ENCODE results near the gene MSANTD1.

The MSANTD1 gene

DNA sequence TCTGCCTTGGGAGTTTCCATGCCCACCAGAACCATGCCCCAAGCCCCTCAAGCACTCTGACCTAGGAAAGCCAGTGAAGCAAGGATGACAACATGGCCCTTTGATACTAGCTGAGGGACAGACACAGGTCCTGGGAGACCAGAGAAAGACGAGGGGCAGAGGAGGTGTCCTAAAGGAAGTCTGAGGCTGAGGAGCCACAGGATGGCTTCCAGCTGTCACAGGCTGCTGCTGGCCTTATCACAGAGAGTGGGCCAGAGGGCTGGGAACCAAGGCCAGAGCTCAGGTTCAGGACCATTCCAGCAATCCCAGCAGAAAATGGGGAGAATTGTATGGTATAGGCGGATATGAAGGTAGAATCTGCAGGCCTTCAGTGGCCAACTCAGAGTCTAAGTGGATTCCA is 31.7 kb upstream of the MSANTD1 start:
- DNase-seq = no peak

DNA sequence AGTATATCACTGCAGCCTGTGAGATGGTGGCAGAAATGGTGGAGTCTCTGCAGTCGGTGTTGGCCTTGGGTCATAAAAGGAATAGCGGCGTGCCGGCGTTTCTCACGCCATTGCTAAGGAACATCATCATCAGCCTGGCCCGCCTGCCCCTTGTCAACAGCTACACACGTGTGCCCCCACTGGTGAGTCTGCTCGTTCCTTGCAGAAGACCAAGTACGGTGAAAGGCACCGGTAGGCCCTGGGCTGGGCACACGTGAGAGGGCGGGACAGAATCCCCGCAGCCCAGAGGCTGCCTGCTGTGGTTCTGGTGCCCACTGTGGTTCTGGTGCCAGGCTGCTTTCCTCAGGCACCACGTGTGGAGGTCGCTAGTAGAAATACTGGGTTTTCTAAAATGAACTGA is 31.2 kb upstream of the MSANTD1 start:
- no peak for DNase-seq

DNA sequence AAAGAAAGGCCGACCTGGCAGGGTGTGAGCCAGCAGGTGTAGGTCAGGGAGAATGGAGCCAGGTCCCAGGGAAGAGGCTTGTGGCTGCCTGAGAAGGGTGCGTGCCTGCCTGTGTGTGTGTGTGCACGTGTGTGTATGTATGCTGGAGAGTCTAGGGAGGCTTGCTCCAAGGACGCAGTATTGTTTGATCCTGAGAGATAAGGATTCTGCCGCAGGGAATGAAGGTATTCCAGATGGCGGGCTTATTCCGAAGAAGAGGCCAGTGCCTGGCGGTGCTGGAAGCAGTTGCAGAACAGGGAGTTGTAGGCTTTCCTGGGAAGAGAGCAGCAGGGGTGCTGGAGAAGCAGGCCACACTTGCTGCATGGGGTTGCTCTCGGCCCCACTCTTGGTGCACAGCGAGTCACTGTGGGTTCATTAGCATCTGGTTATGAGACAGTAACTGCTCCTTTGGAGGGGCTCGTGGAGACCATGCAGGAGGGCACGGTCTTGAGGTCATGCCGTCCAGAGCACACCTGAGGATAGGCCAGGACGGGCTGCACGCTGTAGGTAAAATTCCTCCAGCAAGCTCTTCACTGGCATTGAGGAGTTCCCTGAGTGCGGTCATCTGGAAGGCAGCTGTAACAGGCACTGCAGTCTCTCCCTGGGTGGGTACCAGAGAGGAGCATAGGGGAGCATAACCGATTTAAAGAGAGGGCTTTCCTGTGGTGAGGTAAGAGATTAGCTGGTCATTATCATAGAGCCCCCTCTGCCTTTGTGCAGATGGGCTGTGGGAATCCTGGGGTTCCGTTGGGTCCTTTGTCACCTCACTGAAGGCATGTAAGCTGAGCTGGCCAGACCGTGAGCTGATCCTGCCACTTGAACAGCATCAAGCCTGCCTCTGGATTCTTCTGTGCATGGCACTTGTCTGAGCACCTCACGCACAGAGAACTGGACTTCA is 29.9 kb upstream of the MSANTD1 start:
- no peak for DNase-seq

DNA sequence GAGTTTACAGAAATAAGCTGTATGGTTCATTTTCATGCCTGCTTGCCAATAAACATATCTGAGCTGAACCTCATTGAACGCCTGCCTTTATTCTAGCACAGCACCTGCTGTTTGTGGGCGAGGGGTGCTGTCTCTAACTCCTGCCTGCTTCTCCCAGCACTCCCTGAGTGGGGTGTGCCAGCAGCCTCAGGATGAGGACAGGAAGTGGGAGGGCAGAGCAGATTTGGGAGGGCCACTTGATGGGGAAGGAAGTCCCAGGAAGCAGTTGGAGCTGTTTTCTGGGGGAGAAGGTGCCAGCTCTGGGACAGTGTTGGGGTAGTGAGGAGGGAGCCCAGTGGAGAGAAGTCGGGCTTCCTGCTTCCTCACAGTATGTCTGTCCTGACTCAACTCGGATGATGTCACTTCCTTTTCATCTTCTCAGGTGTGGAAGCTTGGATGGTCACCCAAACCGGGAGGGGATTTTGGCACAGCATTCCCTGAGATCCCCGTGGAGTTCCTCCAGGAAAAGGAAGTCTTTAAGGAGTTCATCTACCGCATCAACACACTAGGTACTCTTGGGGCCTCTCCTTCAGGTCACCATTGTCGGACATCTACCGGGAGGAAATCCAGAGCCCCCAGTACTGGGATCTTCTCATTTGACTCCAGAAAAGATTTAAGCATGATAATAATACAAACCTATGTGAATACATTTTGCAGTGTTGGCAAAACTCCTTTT is 29.0 kb upstream of the MSANTD1 start:
- DNase-seq = no peak

DNA sequence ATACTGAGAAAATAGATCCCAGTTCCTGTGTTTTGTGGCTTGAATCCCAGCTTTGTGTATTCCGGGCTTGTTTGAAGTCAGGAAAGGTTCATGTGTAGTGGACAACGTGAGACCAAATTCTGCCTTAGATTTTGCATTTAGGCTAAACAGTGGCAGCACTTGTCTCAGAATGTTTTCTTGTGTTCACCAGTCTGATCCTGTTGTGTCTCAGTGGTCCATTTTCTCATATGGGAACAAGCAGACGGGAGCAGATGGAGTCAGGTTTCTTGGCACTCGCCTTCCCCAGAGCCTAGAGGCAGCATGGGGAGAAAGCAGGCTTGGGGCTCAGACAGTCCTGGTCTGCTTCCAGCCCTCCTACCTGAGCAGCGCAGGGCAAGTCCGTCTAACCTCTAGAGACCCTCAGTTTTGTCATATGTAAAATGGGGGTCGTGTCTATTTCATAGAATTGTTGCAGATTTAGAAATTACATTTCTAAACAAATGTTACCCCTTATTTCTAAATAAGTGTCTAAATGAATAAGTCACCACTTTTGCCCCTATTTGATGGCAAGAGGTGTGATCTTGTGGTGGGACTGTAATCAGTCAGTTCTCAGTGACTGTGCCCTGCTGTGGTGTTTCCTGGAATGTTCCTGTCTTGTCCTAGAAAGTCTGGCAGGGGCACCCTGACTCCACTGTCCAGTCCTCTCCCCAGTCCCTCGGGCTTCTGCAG is 28.3 kb upstream of the MSANTD1 start:
- DNase-seq = no peak

DNA sequence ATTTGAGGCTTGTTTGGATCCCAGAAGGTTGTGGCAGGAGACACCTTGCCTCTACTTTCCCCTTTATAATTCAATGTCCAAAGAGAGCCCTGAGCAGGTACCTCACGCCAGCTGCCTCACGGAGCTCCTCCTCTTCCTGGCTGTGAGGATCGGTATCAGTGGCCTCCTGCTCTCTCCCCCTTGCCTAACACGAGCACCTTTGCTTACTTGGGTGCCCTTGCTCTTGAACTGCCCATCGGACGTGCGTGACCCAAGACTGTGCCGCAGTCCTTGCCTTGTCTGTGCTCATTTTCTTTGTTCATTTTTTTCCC is 27.8 kb upstream of the MSANTD1 start:
- DNase-seq = no peak

DNA sequence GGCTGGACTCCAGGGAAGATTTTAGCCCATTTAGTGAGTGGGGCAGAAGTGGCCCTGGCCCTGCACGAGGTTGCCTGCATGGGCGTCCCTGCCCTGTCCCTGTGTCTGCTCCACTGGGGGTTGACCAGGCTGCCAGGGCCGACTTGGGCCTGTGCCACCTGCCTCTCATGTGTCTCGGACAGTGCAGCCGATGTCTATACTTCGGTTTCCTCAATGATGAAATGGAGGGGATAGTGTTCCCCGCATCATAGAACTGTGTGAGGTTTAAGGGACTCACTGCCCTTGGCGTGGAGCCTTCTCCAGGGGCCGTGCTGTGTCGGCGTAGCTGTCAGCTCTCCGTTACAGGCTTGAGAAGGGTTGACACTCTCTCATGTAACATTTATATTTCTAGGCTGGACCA is 27.0 kb upstream of the MSANTD1 start:
- no peak for DNase-seq

DNA sequence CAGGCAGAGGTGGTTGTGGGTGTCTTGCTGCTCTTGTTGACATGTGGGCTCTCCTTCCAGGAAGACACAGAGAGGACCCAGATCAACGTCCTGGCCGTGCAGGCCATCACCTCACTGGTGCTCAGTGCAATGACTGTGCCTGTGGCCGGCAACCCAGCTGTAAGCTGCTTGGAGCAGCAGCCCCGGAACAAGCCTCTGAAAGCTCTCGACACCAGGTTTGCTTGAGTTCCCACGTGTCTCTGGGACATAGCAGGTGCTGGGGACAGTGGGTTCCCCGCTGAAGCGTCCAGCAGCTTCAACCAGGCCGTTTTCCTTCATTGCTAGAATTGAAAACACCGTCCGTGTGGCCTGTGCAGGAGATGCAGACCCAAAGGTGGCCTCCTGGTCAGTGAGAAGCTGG is 25.6 kb upstream of the MSANTD1 start:
- DNase-seq = no peak

DNA sequence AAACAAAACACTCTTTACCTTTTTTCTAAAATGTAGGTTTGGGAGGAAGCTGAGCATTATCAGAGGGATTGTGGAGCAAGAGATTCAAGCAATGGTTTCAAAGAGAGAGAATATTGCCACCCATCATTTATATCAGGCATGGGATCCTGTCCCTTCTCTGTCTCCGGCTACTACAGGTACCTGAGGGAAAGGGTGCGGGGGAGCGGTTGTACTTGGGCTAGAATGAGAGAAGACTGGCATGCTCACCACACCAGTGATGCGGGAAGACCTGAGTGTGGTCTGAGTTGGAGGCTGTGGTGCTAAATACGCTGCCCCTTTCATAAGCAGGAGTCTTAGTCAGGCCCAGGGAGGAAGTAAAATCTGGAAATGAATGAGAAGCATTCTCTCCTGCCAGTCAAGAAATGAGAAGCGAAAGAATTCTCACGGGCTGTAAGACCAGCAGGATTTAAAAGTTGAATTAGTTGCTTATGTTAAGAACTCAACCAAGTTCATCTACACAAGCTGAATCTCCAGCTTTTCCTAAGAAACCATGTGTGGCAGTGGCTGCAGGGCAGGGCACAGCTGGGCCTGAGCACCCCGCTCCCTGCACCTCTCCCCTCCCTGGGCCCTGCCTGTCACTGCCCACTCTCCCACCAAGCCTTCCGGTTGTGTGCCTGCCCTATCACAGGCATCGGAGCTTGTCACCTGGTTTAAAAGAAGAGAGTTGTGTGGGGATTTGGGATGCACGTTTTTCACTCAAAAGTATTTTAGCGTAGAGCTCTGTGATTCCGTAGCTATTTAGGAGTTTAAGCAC is 24.8 kb upstream of the MSANTD1 start:
- DNase-seq = no peak

DNA sequence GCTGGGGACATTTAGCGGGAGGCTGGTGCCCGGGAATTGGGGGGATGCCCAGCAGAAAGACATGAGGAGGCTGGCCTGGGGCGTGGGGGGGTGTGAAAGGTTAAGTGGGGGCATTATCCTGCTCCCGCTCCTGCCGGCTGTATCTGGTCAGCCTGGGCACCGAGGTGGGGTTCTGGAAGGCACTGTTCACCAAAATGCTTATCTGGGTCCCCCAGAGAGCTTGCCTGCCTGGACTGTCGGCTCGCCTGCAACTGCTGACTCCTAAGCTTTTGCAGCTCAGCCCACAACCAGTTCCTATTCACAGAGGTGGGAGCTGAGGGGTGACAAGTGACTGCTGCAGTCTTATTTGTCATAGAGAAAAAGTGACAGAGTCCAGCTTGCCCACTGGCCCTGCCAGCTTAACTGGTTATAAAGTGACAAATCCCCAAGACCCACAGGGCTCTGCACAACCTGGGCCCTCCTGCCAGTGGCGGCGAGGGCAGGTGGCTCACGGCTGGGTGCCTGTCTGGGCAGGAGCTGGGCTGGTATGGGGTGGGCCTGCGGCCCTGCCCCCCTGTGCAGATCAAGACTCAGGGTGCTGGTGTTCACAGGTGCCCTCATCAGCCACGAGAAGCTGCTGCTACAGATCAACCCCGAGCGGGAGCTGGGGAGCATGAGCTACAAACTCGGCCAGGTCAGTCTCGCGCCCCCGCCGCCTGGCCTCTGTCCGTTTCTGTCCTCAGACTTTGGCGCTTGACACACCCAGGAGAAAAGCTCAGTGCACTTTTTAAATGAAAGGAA is 23.7 kb upstream of the MSANTD1 start:
- DNase-seq = no peak

DNA sequence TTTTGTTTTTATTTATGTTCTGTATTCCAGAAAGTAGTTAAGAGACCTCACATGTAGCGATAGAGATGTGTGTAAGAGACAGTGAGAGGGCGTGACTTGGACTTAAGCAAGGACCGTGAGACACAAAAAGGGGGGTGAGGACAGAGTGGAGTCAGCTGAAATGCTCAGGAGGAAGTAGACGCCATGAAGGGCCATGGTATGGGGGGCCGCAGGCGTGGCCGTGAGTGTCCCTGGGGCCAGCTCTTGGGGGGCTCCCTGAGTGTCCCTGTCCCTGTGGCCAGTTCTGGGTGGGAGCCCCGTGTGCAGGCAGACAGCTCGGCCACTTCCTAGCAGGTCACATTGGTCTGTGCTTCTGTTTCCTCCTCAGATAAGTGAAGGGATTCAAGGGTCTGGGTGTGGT is 23.0 kb upstream of the MSANTD1 start:
- no peak for DNase-seq

DNA sequence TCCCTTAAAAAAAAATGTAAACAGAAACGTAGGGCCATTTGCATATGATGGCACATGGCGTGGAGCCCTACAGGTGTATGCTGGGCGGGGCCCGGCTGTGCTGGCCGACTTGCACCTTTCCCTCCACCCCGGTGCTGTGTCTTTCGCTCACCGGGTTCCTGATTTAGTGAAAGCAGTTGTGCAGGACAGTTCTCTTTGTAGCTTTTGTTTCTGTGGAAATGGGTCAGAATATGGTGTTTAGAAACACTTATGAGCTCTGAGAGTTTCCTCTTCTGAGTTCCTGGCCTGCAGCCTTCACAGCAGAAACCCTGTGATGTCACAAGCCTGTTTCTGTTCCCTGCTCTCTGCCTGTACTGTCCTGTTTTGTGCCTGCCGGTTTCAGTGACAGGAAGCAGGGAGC is 22.5 kb upstream of the MSANTD1 start:
- no peak for DNase-seq

DNA sequence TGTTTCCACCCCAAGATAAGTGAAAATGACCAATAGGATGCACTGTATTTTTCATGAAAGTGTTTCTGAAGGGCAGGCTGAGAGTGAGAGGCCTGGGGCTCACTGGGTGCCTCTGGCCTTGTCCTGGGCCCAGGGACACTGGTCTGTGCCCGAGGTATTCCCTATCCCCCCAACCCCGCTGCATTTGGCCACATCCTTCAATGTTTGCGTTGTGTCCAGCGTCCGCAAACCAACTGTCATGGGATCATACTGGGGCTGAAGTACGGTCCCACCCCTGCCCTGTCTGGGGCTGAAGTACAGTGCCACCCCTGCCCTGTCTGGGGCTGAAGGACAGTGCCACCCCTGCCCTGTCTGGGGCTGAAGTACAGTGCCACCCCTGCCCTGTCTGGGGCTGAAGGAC is 22.0 kb upstream of the MSANTD1 start:
- DNase-seq = no peak

DNA sequence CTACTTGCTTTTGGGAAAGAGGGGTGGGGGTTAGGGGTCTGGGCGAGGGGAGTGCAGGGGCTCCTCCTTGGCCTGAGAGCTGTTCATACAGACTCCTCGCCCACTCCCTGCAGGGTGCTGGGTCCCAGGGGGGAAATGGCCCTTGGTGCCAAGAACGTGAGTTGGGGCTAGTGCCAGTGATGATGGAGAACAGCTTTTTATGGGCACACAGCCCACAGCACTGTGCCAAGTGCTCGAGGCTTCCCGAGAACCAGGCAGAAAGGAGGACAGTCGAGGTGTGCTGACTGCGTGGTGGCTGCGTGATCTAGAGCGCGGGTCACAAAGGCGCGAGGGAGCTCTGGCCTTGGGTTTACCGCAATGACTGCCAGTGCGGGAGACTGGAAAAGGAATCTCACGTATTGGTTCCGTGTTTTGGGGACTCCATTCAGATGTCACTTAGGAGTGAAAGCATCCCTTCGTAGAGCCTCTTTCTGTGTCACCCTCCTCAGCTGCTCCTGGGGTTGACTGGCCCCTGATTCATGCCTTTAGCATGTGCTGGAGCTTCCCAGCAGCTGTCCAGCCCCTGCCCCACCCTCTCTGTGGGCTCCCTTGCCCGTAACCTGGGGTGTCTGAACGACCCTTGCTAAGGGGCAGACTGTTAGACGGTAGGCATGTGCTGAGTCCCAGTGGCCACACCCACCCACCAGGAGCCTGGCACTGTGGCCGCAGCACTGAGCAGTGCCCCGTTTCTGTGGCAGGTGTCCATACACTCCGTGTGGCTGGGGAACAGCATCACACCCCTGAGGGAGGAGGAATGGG is 20.9 kb upstream of the MSANTD1 start:
- DNase-seq = no peak

DNA sequence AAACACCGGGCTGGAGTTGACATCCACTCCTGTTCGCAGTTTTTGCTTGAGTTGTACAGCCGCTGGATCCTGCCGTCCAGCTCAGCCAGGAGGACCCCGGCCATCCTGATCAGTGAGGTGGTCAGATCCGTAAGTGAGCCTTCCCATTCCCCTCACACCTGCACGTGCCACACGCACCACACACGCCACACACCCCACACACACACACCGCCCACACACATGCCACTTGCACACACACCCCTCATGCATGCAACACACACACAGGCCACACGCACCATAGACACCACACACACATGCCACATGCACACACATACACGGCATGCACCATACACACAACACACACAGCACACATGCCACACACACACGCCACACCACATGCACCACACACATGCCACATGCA is 20.1 kb upstream of the MSANTD1 start:
- DNase-seq = no peak

DNA sequence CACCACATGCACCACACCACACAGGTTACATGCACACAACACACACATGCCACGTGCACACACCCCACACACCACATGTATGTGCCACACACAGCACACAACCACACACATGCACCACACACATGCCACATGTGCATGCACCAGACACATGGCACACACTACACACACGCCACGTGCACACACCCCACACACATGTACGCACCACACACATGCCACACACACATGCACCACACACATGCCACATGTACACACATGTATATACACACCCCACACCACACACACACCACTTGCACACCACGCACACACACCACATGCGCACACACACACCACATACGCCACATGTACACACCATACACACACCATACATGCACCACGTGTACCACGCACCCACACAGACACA is 19.6 kb upstream of the MSANTD1 start:
- DNase-seq = no peak

DNA sequence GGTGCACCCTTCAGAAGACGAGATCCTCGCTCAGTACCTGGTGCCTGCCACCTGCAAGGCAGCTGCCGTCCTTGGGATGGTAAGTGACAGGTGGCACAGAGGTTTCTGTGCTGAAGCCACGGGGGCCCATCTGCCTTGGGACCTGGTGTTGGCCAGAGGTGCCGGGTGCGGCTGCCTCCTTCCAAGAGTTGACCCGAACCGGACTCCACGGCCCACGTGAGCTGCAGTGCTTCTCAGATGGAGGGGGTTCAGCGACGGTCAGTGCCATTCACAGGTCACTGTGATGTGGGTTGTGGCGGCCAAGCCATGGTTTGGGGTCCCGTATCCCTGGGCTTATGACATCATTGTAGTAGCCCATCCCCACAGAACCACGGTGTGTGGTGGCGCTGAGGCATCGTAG is 19.0 kb upstream of the MSANTD1 start:
- no peak for DNase-seq

DNA sequence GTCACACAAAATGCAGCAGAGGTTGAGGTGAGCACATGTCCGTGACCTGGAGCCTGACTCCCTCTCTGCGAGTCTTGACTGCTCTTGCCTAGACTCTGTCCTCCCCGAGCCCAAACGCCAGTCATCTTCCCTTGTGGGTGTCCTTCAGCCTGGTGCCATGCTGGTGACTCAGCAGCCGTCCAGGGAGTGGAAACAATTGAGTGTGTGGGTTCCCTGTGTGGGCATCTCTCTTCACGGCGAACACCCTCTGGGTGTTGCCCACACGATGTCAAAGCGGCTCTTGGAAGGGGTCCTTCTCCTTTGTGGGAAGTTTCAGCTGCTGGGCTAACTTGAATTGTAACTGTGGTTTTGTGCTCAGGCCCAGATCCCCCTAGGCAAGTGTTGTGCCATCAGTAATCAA is 17.5 kb upstream of the MSANTD1 start:
- DNase-seq = no peak

DNA sequence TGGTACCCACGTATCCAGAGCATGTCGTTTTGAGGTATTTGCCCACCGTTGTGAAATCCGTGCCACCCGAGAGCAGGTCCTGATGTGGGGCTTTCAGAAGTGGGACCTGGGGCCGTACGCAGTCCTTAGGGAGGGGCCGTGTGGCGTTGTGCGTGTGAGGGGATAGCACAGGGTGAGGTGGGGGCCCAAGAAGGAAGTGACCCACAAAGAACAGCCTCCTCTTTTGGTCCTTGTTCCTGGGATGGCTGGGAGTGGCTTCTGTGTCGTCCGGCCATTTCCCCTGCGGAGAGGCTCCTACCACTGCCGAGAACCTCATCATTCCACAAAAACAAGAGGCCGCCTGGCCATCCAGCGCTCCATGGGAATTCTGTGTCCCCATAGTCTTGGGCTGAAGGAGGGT is 17.0 kb upstream of the MSANTD1 start:
- DNase-seq = no peak

DNA sequence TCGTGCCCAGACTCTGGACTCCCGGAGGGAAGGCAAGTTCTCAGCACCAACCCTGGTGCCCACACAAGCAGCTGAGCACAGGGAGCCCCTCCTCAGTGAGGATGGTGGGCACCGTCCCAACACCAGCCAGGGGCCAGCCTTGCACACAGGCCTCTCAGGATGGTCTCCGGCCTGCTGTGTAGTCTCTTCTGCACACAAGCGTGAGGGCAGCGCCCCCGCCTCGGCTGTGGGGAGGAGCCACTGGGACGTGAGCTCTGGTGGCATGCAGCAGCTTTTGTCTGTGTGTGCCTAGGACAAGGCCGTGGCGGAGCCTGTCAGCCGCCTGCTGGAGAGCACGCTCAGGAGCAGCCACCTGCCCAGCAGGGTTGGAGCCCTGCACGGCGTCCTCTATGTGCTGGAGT is 16.1 kb upstream of the MSANTD1 start:
- DNase-seq = no peak

DNA sequence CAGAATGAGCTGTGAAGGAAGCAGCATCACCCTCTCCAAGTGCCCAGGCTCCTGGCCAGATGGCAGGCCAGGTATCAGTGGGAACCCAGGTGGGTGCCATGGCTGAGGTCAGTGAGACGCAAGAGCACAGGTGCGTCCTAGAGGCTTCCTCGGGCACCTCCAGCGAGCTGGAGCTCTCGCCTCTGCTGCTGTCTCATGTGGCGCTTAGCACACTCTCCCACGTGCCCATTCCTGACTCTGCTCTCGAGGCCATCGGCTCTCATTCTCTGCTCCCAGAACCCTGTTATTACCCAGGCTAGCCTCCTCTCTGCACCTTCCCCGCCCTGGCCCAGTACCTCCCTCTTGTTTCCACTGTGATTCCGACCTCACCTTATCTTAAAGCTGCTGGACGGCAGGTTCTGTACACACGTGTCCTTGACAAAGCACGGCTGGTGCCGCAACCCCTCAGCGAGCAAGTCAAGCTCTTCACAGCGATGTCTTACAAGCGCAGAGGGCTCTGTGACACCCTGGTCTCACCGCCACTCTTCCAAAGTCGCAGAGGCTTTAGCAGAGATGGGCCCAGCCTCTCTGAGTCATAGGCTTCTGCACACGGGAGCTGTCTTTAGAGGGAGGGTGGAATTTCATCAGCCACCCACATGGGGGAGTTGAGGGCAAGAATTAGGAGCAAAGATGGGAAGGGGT is 15.4 kb upstream of the MSANTD1 start:
- DNase-seq = no peak
